ENCODE results near the gene ERP44.

The ERP44 gene

DNA sequence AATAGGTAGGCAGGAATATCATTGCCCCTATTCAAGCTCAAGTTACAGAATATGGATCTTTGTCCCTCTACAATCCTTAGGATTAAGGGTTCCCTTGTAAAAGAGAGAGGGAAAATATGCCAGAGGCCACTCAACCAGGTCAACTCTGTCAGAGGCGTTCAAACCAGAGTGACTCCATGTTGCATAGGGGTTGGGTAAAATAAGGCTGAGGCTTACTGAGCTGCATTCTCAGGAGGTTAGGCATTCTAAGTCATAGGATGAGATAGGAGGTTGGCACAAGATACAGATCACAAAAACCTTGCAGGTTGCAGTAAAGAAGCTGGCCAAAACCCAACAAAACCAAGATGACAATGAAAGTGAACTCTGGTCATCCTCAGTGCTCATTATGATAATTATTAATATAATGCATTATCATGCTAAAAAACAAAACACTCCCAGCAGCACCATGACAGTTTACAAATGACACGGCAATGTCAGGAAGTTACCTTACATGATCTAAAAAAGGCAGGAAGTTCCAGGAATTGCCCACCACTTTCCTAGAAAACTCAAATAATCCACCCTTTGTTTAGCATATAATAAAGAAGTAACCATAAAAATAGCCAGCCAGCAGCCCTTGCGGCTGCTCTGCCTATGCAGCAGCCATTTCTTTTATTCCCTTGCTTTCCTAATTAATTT, 64.8 kb downstream of the ERP44 start:
- H3K4me1 ChIP-seq (ENCODE audit: insufficient read depth, low read length) = no peaks in the 10 kb centered on the region
- DNase-seq (no peak), ATAC-seq (ENCODE audit: insufficient read depth, low read depth) (no peak)
- no peak overlapping the region for H3K9ac ChIP-seq (ENCODE audit: low read depth, low read length)
- no peak overlapping the region for H3K4me2 ChIP-seq (ENCODE audit: insufficient read depth, low read length)
- TF ChIP-seq, protein P1, sequence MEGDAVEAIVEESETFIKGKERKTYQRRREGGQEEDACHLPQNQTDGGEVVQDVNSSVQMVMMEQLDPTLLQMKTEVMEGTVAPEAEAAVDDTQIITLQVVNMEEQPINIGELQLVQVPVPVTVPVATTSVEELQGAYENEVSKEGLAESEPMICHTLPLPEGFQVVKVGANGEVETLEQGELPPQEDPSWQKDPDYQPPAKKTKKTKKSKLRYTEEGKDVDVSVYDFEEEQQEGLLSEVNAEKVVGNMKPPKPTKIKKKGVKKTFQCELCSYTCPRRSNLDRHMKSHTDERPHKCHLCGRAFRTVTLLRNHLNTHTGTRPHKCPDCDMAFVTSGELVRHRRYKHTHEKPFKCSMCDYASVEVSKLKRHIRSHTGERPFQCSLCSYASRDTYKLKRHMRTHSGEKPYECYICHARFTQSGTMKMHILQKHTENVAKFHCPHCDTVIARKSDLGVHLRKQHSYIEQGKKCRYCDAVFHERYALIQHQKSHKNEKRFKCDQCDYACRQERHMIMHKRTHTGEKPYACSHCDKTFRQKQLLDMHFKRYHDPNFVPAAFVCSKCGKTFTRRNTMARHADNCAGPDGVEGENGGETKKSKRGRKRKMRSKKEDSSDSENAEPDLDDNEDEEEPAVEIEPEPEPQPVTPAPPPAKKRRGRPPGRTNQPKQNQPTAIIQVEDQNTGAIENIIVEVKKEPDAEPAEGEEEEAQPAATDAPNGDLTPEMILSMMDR (IDR thresholded peaks at IDR 0.05; ENCODE audit: borderline replicate concordance, extremely low read depth, low read length, poor library complexity, severe bottlenecking) = no peak
- TF ChIP-seq EZH2 (IDR thresholded peaks at IDR 0.05; ENCODE audit: borderline replicate concordance, low read depth, low read length, severe bottlenecking) = no peak
- H3K4me3 ChIP-seq (ENCODE audit: low read depth in 1 of 2, low read length in 2 of 2) = no peak overlapping the region
- no peaks in the 10 kb centered on the region for H4K20me1 ChIP-seq (ENCODE audit: insufficient read depth, low read length)
- peaks cover 14% of the 10 kb centered on the region for H3K9me3 ChIP-seq (ENCODE audit: insufficient read depth, low read length, severe bottlenecking)
- no peak overlapping the region for H3K27ac ChIP-seq (ENCODE audit: low read length)
- no peaks in the 10 kb centered on the region for H3K27me3 ChIP-seq (ENCODE audit: insufficient read depth, low read length, poor library complexity)
- H3K36me3 ChIP-seq (ENCODE audit: insufficient read depth, low read length) = peaks cover 35% of the 10 kb centered on the region
- peaks cover 12% of the 10 kb centered on the region; the same call in 1 of the 2 replicates for H3K79me2 ChIP-seq (ENCODE audit: insufficient read depth, low read length)
- no peak overlapping the region for H2AFZ ChIP-seq (ENCODE audit: low read depth, low read length)

DNA sequence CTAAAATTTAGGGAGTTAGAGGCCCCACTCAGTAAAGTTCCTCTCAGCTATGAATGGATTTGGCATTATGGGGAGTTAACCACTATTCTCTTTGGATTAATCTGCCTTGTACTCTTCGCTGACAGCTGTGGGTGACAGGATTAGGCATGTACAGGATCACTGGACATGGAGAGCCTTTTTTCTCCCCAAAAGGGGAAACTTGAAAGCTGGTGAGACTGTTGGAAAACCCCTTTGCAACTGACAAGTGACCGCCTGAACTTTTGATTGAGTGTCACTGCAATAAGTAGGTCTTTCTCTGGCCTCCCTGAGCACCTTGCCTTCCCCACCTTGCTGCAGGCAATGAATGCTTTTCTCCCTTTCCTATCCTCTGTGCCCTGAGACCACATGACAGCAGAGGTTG, 68.3 kb downstream of the ERP44 start:
- no peaks in the 10 kb centered on the region for H3K79me2 ChIP-seq (ENCODE audit: insufficient read depth, low read length)

DNA sequence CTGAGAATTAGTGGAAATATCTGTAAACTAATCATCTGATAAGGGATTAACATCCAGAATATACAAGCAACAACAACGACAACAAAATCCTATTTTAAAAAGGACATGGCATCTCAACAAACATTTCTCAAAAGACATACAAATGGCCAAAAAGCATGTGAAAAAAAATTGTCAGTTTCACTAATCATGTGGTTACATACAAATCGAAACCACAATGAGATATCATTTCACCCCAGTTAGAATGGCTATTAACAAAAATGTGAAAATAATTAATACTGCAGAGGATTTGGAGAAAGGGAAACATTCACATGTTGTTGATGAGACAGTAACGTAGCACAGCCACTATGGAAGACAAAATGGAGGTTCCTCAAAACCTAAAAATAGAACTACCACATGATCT, 69.5 kb downstream of the ERP44 start:
- no peak for ATAC-seq (ENCODE audit: insufficient read depth, low read depth)
- no peak for DNase-seq
- H3K79me2 ChIP-seq (ENCODE audit: insufficient read depth, low read length) = no peaks in the 10 kb centered on the region

More for the DNA sequence above, 68.3 kb downstream of the ERP44 start:
- Histone ChIP-seq H3K27ac (ENCODE audit: low read length) (no peak overlapping the region), H3K9me3 (ENCODE audit: insufficient read depth, low read length, severe bottlenecking) (peaks cover 14% of the 10 kb centered on the region), H3K36me3 (ENCODE audit: insufficient read depth, low read length) (peaks cover 25% of the 10 kb centered on the region; the same call in 1 of the 2 replicates), H3K4me1 (ENCODE audit: insufficient read depth, low read length) (no peaks in the 10 kb centered on the region), H3K4me3 (ENCODE audit: low read depth in 1 of 2, low read length in 2 of 2) (no peak overlapping the region), H3K9ac (ENCODE audit: low read depth, low read length) (no peak overlapping the region), H3K4me2 (ENCODE audit: insufficient read depth, low read length) (no peak overlapping the region), H3K27me3 (ENCODE audit: insufficient read depth, low read length, poor library complexity) (no peaks in the 10 kb centered on the region), H2AFZ (ENCODE audit: low read depth, low read length) (no peak overlapping the region), H4K20me1 (ENCODE audit: insufficient read depth, low read length) (no peaks in the 10 kb centered on the region; the same call in 1 of the 2 replicates)
- no peak for DNase-seq
- no peak for TF ChIP-seq EZH2 (IDR thresholded peaks at IDR 0.05; ENCODE audit: borderline replicate concordance, low read depth, low read length, severe bottlenecking)
- TF ChIP-seq, protein P1 (IDR thresholded peaks at IDR 0.05; ENCODE audit: borderline replicate concordance, extremely low read depth, low read length, poor library complexity, severe bottlenecking) = no peak
- ATAC-seq (ENCODE audit: insufficient read depth, low read depth) = no peak

More for the DNA sequence above, 69.5 kb downstream of the ERP44 start:
- Histone ChIP-seq H3K9me3 (ENCODE audit: insufficient read depth, low read length, severe bottlenecking) (peaks cover 14% of the 10 kb centered on the region), H3K9ac (ENCODE audit: low read depth, low read length) (no peak overlapping the region), H3K27me3 (ENCODE audit: insufficient read depth, low read length, poor library complexity) (no peaks in the 10 kb centered on the region), H3K4me2 (ENCODE audit: insufficient read depth, low read length) (no peak overlapping the region), H3K36me3 (ENCODE audit: insufficient read depth, low read length) (peaks cover 30% of the 10 kb centered on the region; the same call in 1 of the 2 replicates), H3K4me1 (ENCODE audit: insufficient read depth, low read length) (no peaks in the 10 kb centered on the region), H4K20me1 (ENCODE audit: insufficient read depth, low read length) (no peaks in the 10 kb centered on the region; the same call in 1 of the 2 replicates), H3K27ac (ENCODE audit: low read length) (no peak overlapping the region), H2AFZ (ENCODE audit: low read depth, low read length) (no peak overlapping the region), H3K4me3 (ENCODE audit: low read depth in 1 of 2, low read length in 2 of 2) (no peak overlapping the region)
- TF ChIP-seq, protein P1 (IDR thresholded peaks at IDR 0.05; ENCODE audit: borderline replicate concordance, extremely low read depth, low read length, poor library complexity, severe bottlenecking) = no peak
- no peak for TF ChIP-seq EZH2 (IDR thresholded peaks at IDR 0.05; ENCODE audit: borderline replicate concordance, low read depth, low read length, severe bottlenecking)
